ENCODE data around the gene TNS3.

Gene TNS3

GRCh38 chr7:47579458-47579857, 2.5 kb downstream of the TNS3 start:
- DNase-seq (ENCODE audit: low read depth), result no peak
- no peak overlapping the region for H3K4me3 ChIP-seq (ENCODE audit: low read depth, low read length)
- TF ChIP-seq CTCF (IDR thresholded peaks at IDR 0.05; ENCODE audit: low read depth, low read length, missing control alignments), result no peak

- no peak overlapping the region for H3K4me3 ChIP-seq (ENCODE audit: low read depth, low read length)
- no peak for DNase-seq (ENCODE audit: low read depth)
- no peak for TF ChIP-seq CTCF (IDR thresholded peaks at IDR 0.05; ENCODE audit: low read depth, low read length, missing control alignments)
These were observed 3.2 kb downstream of the TNS3 start for GRCh38 chr7:47578579-47579270.

GRCh38 chr7:47577321-47577919, 4.5 kb downstream of the TNS3 start:
- no peak for TF ChIP-seq CTCF (IDR thresholded peaks at IDR 0.05; ENCODE audit: low read depth, low read length, missing control alignments)
- H3K4me3 ChIP-seq (ENCODE audit: low read depth, low read length), result no peak overlapping the region
- DNase-seq (ENCODE audit: low read depth), result no peak

DNA sequence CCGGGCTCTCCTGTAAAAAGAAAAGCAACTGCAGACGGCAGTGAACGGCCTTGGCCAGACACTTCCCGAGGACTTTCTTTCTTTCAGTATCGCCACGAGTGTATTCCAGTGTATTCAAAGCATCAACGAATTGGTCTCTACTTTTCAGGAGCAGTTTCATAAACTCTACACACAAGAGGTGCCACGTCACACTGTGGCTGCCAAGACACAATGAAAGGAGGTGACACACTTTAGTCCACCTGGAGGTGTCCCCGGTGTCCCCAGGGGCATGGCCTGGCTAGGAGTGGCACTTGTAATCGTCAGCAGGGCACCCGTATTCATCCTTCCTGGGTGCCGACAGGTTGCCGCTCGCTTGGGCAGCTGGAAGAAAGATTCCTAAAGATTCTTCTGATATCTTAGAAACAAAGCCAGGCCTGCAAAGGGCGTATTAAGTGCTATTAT, 5.0 kb downstream of the TNS3 start:
- no peak for DNase-seq (ENCODE audit: low read depth)
- TF ChIP-seq CTCF (IDR thresholded peaks at IDR 0.05; ENCODE audit: low read depth, low read length, missing control alignments), result no peak
- no peak overlapping the region for H3K4me3 ChIP-seq (ENCODE audit: low read depth, low read length)

DNA sequence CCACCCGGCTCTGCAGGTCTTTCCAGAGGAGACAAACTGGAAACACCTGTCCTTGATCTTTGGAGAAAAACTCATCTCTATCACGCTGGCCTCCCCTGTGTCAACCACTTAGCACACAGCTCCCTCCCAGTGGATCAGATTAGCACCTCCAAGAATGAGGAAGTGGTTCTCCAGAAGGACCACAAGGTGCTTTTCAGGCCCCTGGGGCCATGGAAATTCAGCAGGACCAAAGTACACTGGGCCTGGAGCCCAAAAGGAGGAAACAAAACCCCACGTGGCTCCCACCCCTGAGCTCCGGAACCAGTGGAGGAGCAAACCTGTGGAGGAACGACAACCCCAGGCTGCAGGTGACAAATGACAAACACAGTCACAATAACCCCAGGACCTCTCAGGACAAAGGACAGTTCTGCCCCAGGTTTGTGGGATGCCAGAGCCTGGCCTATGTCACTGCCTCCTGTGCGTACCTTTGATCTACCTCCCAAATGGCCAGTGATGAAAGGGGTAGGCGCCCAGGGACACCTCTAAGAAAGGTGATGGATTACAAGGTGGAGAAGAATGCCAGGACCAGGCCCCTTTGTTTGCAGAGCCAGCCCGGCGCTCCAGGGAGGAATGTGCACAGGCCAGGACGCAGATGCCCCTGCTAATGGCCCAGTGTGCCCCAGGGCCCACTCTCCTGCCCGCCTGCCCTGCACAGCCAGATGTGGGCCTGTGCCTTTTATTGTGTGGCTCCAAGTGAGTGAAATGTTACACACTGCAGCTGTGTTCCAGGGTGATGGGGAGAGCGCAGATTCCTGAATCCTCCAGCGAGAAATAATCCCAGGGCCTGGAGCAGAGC, 5.7 kb downstream of the TNS3 start:
- no peak for DNase-seq (ENCODE audit: low read depth)
- no peak for TF ChIP-seq CTCF (IDR thresholded peaks at IDR 0.05; ENCODE audit: low read depth, low read length, missing control alignments)
- no peak overlapping the region for H3K4me3 ChIP-seq (ENCODE audit: low read depth, low read length)

DNA sequence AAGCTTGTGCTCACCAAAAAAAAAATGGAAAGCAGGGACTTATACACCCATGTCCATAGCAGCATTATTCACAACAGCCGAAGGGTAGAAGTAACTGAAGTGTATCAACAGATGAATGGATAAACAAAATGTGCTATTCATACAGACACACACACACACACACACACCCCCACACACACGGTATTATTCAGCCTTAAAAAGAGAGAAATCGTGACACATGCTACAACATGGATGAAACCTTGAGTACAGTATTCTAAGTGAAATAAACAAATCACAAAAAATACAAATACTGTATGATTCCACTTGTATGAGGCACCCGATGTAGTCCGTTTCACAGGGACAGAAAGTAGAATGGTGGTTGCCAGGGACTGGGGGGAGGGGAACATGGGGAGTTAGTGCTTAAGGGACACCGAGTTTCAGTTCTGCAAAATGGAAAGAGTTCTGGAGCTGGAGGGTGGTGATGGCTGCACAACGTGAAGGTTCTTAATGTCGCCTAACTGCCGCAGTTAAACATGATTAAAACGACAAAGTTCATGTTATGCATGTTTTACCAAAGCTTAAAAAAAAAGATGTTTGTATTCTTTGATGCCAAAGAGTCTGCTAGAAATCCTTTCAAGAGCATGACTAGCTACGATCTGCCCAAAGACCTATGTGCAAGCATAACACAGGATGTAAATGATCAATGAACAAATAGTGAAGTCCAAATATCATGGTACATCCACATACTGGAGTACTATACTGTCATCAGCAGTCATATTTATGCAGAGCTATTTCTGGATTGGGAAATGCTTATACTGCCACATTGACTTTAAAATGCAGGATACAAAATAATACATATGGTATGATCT, 7.2 kb downstream of the TNS3 start:
- no peak overlapping the region for H3K4me3 ChIP-seq (ENCODE audit: low read depth, low read length)
- no peak for TF ChIP-seq CTCF (IDR thresholded peaks at IDR 0.05; ENCODE audit: low read depth, low read length, missing control alignments)
- DNase-seq (ENCODE audit: low read depth), result peak; percentile 69
